Measurements from ENCODE around the gene NUDT14. TPM values are rescaled to one million over a fixed set of nuclear protein-coding genes. Genes with fewer than 3 reads are reported as not detected.

The NUDT14 gene
- total RNA-seq, 4 donors from 2014 or later, result 14.6 to 22.2 (median 19.8) TPM

DNA sequence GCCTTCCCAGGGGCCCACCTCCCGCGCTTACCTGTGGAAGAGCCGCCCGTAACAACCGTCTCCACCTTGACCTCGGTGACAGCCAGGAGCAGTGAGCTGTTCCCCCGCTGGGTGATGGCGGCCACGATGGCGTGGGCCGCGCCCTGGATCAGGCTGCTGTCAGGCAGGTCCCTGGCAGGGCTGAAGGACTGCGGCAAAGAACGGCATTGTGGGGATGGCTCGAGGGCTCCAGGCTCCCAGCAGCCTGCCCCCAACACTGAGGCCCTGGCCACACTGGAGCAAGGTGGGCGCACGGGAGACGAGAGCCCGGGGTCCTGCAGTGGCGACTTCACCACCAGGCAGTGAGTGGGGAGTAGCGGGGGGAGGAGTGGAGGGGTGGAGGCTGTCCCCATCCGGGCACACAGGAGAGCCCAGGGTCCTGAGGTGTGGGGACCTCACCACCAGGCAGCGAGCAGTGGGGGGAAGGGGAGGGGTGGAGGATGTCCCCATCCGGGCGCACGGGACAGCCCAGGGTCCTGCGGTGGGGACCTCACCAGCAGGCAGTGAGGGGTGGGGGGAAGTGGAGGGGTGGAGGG lies 37.6 kb downstream of the NUDT14 start:
- 90% methylated on average over 15 of the region's 27 CpGs for WGBS
- DNase-seq (ENCODE audit: low spot score in 2 of 2), result peak; percentile 58 to 70
- TF ChIP-seq, protein P1, sequence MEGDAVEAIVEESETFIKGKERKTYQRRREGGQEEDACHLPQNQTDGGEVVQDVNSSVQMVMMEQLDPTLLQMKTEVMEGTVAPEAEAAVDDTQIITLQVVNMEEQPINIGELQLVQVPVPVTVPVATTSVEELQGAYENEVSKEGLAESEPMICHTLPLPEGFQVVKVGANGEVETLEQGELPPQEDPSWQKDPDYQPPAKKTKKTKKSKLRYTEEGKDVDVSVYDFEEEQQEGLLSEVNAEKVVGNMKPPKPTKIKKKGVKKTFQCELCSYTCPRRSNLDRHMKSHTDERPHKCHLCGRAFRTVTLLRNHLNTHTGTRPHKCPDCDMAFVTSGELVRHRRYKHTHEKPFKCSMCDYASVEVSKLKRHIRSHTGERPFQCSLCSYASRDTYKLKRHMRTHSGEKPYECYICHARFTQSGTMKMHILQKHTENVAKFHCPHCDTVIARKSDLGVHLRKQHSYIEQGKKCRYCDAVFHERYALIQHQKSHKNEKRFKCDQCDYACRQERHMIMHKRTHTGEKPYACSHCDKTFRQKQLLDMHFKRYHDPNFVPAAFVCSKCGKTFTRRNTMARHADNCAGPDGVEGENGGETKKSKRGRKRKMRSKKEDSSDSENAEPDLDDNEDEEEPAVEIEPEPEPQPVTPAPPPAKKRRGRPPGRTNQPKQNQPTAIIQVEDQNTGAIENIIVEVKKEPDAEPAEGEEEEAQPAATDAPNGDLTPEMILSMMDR (IDR thresholded peaks at IDR 0.05), result no peak
- TF ChIP-seq POLR2AphosphoS5 (IDR thresholded peaks at IDR 0.05), result no peak
- Histone ChIP-seq H3K27ac (no peak overlapping the region), H3K4me3 (no peak overlapping the region), H3K27me3 (no peaks in the 10 kb centered on the region), H3K4me1 (no peaks in the 10 kb centered on the region), H3K9me3 (no peaks in the 10 kb centered on the region), H3K36me3 (peaks cover 56% of the 10 kb centered on the region)

GRCh38 chr14:105142651-105143450 lies 38.3 kb downstream of the NUDT14 start:
- Histone ChIP-seq H3K4me3 (no peak overlapping the region), H3K4me1 (no peaks in the 10 kb centered on the region), H3K27ac (no peak overlapping the region), H3K36me3 (peaks cover 51% of the 10 kb centered on the region), H3K9me3 (no peaks in the 10 kb centered on the region), H3K27me3 (no peaks in the 10 kb centered on the region)
- TF ChIP-seq POLR2AphosphoS5 (IDR thresholded peaks at IDR 0.05), result no peak
- TF ChIP-seq, protein P1 (IDR thresholded peaks at IDR 0.05), result no peak
- TF ChIP-seq EP300 (IDR thresholded peaks at IDR 0.05), result no peak
- no peak for TF ChIP-seq POLR2A (IDR thresholded peaks at IDR 0.05)
- DNase-seq (ENCODE audit: low spot score in 2 of 2), result peak; percentile 55 to 78
- 96% methylated on average over 58 of the region's 60 CpGs for WGBS

DNA sequence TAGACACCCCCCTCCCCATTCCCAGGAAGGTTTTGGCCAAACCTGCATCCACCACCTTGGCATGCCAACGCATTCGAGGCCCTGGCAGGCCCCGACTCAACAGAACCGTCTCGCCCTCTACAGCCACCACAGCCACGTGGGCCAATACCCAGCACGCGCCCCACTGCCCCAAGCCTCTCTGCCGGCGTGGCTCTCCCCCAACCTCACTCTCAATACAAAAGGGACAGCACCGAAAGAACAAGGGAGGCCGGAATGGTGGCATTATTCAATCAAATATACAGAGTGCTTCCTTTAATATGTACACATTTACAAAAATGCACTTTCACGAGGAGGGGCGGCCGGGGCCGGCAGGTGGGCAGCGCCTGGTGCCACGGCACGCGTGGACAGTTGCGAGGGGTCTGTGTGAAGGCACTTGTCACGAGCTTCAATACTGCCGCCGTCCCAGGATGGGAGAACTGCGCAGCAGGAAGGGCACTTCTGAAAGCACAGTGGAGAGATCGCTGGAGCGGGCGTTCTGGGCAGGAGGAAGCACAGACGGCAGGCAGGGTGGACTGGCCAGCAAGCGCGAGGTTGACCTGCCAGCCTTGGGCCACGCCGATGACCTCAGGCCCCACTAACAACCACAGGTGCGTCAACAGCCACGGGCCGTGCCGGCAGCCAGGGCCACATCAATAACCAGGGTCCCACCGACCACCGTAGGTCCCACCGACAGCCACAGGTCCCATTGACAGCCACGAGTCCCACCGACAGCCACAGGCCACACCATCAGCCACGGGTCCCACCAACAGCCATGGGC lies 39.4 kb downstream of the NUDT14 start:
- Histone ChIP-seq H3K9me3 (no peaks in the 10 kb centered on the region), H3K36me3 (peaks cover 39% of the 10 kb centered on the region), H3K27me3 (no peaks in the 10 kb centered on the region), H3K27ac (no peak overlapping the region), H3K4me3 (no peak overlapping the region), H3K4me1 (no peaks in the 10 kb centered on the region)
- DNase-seq (ENCODE audit: low spot score in 2 of 2), result peak; percentile 56 to 76
- 93% methylated on average over 36 of the region's 43 CpGs for WGBS
- TF ChIP-seq EP300 (IDR thresholded peaks at IDR 0.05) (no peak), POLR2A (IDR thresholded peaks at IDR 0.05) (no peak), POLR2AphosphoS5 (IDR thresholded peaks at IDR 0.05) (no peak)
- TF ChIP-seq, protein P1 (IDR thresholded peaks at IDR 0.05), result no peak

- H3K36me3 ChIP-seq, result peaks cover 32% of the 10 kb centered on the region
- no peaks in the 10 kb centered on the region for H3K4me1 ChIP-seq
Measured at GRCh38 chr14:105141026-105141425, 40.1 kb downstream of the NUDT14 start.

DNA sequence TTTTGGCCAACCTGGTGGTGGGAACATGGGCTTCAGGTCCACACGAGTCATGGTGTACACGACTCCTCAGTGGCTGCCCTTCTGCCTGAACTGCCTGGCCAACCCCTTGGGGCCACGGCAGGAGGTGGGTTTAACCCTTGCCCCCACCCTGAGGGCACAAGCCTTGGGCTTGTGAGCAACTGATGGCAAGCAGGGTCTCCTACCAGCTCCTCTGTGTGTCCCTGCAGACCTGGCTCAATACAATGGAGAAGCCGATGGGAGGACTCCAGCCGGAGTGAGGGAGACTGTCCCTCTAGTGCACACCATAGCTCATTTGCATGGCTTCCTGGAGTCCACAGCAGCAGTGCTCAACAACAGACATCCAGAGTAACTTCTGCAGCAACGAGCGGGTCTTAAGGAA lies 40.5 kb downstream of the NUDT14 start:
- TF ChIP-seq, protein P1 (IDR thresholded peaks at IDR 0.05), result no peak
- TF ChIP-seq POLR2AphosphoS5 (IDR thresholded peaks at IDR 0.05) (no peak), POLR2A (IDR thresholded peaks at IDR 0.05) (no peak), EP300 (IDR thresholded peaks at IDR 0.05) (no peak)
- Histone ChIP-seq H3K27me3 (no peaks in the 10 kb centered on the region), H3K4me3 (no peak overlapping the region), H3K4me1 (no peaks in the 10 kb centered on the region), H3K9me3 (no peaks in the 10 kb centered on the region), H3K27ac (no peak overlapping the region), H3K36me3 (peaks cover 28% of the 10 kb centered on the region)
- 94% methylated on average over 7 of the region's 7 CpGs for WGBS
- peak; percentile 39 to 45 for DNase-seq (ENCODE audit: low spot score in 2 of 2)

More at GRCh38 chr14:105141026-105141425, 40.1 kb downstream of the NUDT14 start:
- DNase-seq (ENCODE audit: low spot score in 2 of 2), result peak in 1 of 2 donors; percentile 24
- H3K4me3 ChIP-seq, result no peak overlapping the region
- H3K27ac ChIP-seq, result no peak overlapping the region
- H3K9me3 ChIP-seq, result no peaks in the 10 kb centered on the region
- H3K27me3 ChIP-seq, result no peaks in the 10 kb centered on the region
- 85% methylated on average over 6 of the region's 6 CpGs for WGBS
- no peak for TF ChIP-seq EP300 (IDR thresholded peaks at IDR 0.05)
